ENCODE measurements around the gene CCDC126.

- TF ChIP-seq ZSCAN4 (tag by site-specific recombination; IDR thresholded peaks at IDR 0.05) (no peak), CTCF (tag by site-specific recombination; IDR thresholded peaks at IDR 0.05) (no peak), ZFP37 (tag by site-specific recombination; IDR thresholded peaks at IDR 0.05) (no peak), KLF1 (tag by site-specific recombination; IDR thresholded peaks at IDR 0.05) (no peak), ZNF423 (tag by site-specific recombination; IDR thresholded peaks at IDR 0.05) (no peak), TCF7L2 (IDR thresholded peaks at IDR 0.05; ENCODE audit: borderline replicate concordance, low read depth, low read length) (no peak), ZNF121 (tag by site-specific recombination; IDR thresholded peaks at IDR 0.05) (no peak), ZNF248 (tag by site-specific recombination; IDR thresholded peaks at IDR 0.05) (no peak), ZNF843 (tag by site-specific recombination; IDR thresholded peaks at IDR 0.05) (no peak), RBAK (tag by site-specific recombination; IDR thresholded peaks at IDR 0.05) (no peak), PBX3 (CRISPR knock-in tag; IDR thresholded peaks at IDR 0.05) (no peak)
These were observed 7.1 kb downstream of the CCDC126 start for GRCh38 chr7:23604296-23604640.
